HUES64 (cell line): ENCODE data around the gene MACROD1.
"Not testable (repeated sequence)": the region's sequence is repeated elsewhere in the genome, so short reads cannot be mapped to it uniquely, and the experiment has no call there.

ENCODE experiments used
- H3K27ac ChIP-seq: 2 replicates; pipeline ENCODE4 v1.7.0; 2013; ENCODE audit warnings: low read depth, low read length, inconsistent platforms
- H3K27me3 ChIP-seq: 2 replicates; pipeline ENCODE4 v1.6.1; 2013; ENCODE audit warnings: mild to moderate bottlenecking, low read length; ENCODE audit not compliant: insufficient read depth
- H3K36me3 ChIP-seq: 2 replicates; pipeline ENCODE4 v1.6.1; 2013; ENCODE audit warnings: mild to moderate bottlenecking, low read length; ENCODE audit not compliant: insufficient read depth
- H3K4me1 ChIP-seq: 2 replicates; pipeline ENCODE4 v1.6.1; 2013; ENCODE audit warnings: mild to moderate bottlenecking, low read length, moderate library complexity; ENCODE audit not compliant: insufficient read depth
- H3K4me3 ChIP-seq: 2 replicates; pipeline ENCODE4 v1.5.1; 2013; ENCODE audit warnings: mild to moderate bottlenecking, low read length, moderate library complexity
- H3K9ac ChIP-seq: 2 replicates; pipeline ENCODE4 v1.6.1; 2013; ENCODE audit warnings: mild to moderate bottlenecking, low read depth, low read length
- H3K9me3 ChIP-seq: 2 replicates; pipeline ENCODE4 v1.6.1; 2013; ENCODE audit warnings: low read depth, low read length; ENCODE audit not compliant: insufficient read depth
- WGBS: fragments of 150-250, 120-280 bp; methylation state at CpG from one replicate; pipeline ENCODE4 v1.1.7; 2013; ENCODE audit warnings: missing lambda C conversion rate; 5-methylcytosine and 5-hydroxymethylcytosine counted together

The MACROD1 gene

GRCh38 chr11:64162769-64163168, 3.1 kb downstream of the MACROD1 start:
- WGBS = 96% methylated on average over 16 of the region's 16 CpGs
- H3K4me3 ChIP-seq, H3K36me3 ChIP-seq, H3K27ac ChIP-seq, H3K4me1 ChIP-seq, H3K27me3 ChIP-seq, H3K9me3 ChIP-seq, H3K9ac ChIP-seq: not testable (repeated sequence)

GRCh38 chr11:64161037-64161436, 4.9 kb downstream of the MACROD1 start:
- peaks cover 4% of the 10 kb centered on the region; the same call in 1 of the 2 replicates for H3K36me3 ChIP-seq
- no peak overlapping the region for H3K4me3 ChIP-seq
- no peak overlapping the region for H3K27ac ChIP-seq
- no peaks in the 10 kb centered on the region for H3K27me3 ChIP-seq
- no peaks in the 10 kb centered on the region for H3K9me3 ChIP-seq
- no peak overlapping the region for H3K9ac ChIP-seq
- H3K4me1 ChIP-seq = peaks cover 6% of the 10 kb centered on the region; the same call in 1 of the 2 replicates
- 90% methylated on average over 10 of the region's 10 CpGs for WGBS

GRCh38 chr11:64157631-64158394, 8.1 kb downstream of the MACROD1 start:
- Histone ChIP-seq H3K4me1 (0 out of 2 replicates have a peak, but pooled peaks cover 7% of the 10 kb centered on the region), H3K9ac (no peak overlapping the region), H3K36me3 (peaks cover 4% of the 10 kb centered on the region; the same call in 1 of the 2 replicates), H3K27me3 (no peaks in the 10 kb centered on the region), H3K9me3 (no peaks in the 10 kb centered on the region), H3K4me3 (no peak overlapping the region), H3K27ac (no peak overlapping the region)
- 95% methylated on average over 17 of the region's 17 CpGs for WGBS

GRCh38 chr11:64156235-64157011, 9.5 kb downstream of the MACROD1 start:
- Histone ChIP-seq H3K9me3 (no peaks in the 10 kb centered on the region), H3K4me1 (0 out of 2 replicates have a peak, but pooled peaks cover 7% of the 10 kb centered on the region), H3K27me3 (no peaks in the 10 kb centered on the region), H3K4me3 (no peak overlapping the region), H3K27ac (no peak overlapping the region), H3K9ac (no peak overlapping the region), H3K36me3 (peaks cover 3% of the 10 kb centered on the region; the same call in 1 of the 2 replicates)
- WGBS = 93% methylated on average over 14 of the region's 14 CpGs

GRCh38 chr11:64153812-64154211, 12.1 kb downstream of the MACROD1 start:
- Histone ChIP-seq H3K4me3 (no peak overlapping the region), H3K36me3 (no peaks in the 10 kb centered on the region), H3K27ac (no peak overlapping the region), H3K4me1 (0 out of 2 replicates have a peak, but pooled peaks cover 7% of the 10 kb centered on the region), H3K27me3 (no peaks in the 10 kb centered on the region), H3K9me3 (no peaks in the 10 kb centered on the region), H3K9ac (no peak overlapping the region)
- WGBS = 24% methylated on average over 8 of the region's 8 CpGs

GRCh38 chr11:64152841-64153691, 12.8 kb downstream of the MACROD1 start:
- Histone ChIP-seq H3K4me1 (0 out of 2 replicates have a peak, but pooled peaks cover 12% of the 10 kb centered on the region), H3K4me3 (no peak overlapping the region), H3K27ac (no peak overlapping the region), H3K27me3 (no peaks in the 10 kb centered on the region), H3K9ac (no peak overlapping the region), H3K36me3 (no peaks in the 10 kb centered on the region), H3K9me3 (no peaks in the 10 kb centered on the region)
- 25% methylated on average over 23 of the region's 23 CpGs for WGBS

- Histone ChIP-seq H3K9me3 (no peaks in the 10 kb centered on the region), H3K4me1 (0 out of 2 replicates have a peak, but pooled peaks cover 12% of the 10 kb centered on the region), H3K9ac (no peak overlapping the region), H3K4me3 (no peak overlapping the region), H3K27me3 (no peaks in the 10 kb centered on the region), H3K36me3 (no peaks in the 10 kb centered on the region), H3K27ac (no peak overlapping the region)
- WGBS = 90% methylated on average over 8 of the region's 8 CpGs
Measured at GRCh38 chr11:64151337-64151736, 14.6 kb downstream of the MACROD1 start.

- H3K4me1 ChIP-seq = 0 out of 2 replicates have a peak, but pooled peaks cover 12% of the 10 kb centered on the region
- 90% methylated on average over 24 of the region's 24 CpGs for WGBS
- H3K9me3 ChIP-seq = no peaks in the 10 kb centered on the region
- H3K27me3 ChIP-seq = no peaks in the 10 kb centered on the region
- H3K9ac ChIP-seq = no peak overlapping the region
- no peak overlapping the region for H3K4me3 ChIP-seq
- H3K36me3 ChIP-seq = no peaks in the 10 kb centered on the region
- H3K27ac ChIP-seq = no peak overlapping the region
Measured at GRCh38 chr11:64150481-64151239, 15.3 kb downstream of the MACROD1 start.

GRCh38 chr11:64150051-64150450, 15.9 kb downstream of the MACROD1 start:
- Histone ChIP-seq H3K27me3 (no peaks in the 10 kb centered on the region), H3K4me1 (0 out of 2 replicates have a peak, but pooled peaks cover 12% of the 10 kb centered on the region), H3K27ac (no peak overlapping the region), H3K36me3 (no peaks in the 10 kb centered on the region), H3K4me3 (no peak overlapping the region), H3K9ac (no peak overlapping the region), H3K9me3 (no peaks in the 10 kb centered on the region)
- 92% methylated on average over 15 of the region's 15 CpGs for WGBS

- no peaks in the 10 kb centered on the region for H3K27me3 ChIP-seq
- 0 out of 2 replicates have a peak, but pooled peaks cover 9% of the 10 kb centered on the region for H3K4me1 ChIP-seq
- no peak overlapping the region for H3K4me3 ChIP-seq
- no peak overlapping the region for H3K9ac ChIP-seq
- no peaks in the 10 kb centered on the region for H3K36me3 ChIP-seq
- no peak overlapping the region for H3K27ac ChIP-seq
- H3K9me3 ChIP-seq = no peaks in the 10 kb centered on the region
- 81% methylated on average over 25 of the region's 25 CpGs for WGBS
Measured at GRCh38 chr11:64148917-64149617, 16.8 kb downstream of the MACROD1 start.
